Stimulated activated CD4-positive, alpha-beta T cell treated with anti-CD3 and anti-CD28 coated beads, Interleukin-15, amount 100 ng/mL, for 48 hours (primary cell): ENCODE measurements around the gene ESCO1.

ENCODE experiments used
- DNase-seq, 2 donors: peaks; one replicate each; pipeline ENCODE4 v3.0.0-alpha.2; 2020; ENCODE audit warnings: low read depth in 2 of 2

The ESCO1 gene

GRCh38 chr18:21489119-21489750 is 111.3 kb downstream of the ESCO1 start:
- peak in 1 of 2 donors; percentile 24 for DNase-seq

DNA sequence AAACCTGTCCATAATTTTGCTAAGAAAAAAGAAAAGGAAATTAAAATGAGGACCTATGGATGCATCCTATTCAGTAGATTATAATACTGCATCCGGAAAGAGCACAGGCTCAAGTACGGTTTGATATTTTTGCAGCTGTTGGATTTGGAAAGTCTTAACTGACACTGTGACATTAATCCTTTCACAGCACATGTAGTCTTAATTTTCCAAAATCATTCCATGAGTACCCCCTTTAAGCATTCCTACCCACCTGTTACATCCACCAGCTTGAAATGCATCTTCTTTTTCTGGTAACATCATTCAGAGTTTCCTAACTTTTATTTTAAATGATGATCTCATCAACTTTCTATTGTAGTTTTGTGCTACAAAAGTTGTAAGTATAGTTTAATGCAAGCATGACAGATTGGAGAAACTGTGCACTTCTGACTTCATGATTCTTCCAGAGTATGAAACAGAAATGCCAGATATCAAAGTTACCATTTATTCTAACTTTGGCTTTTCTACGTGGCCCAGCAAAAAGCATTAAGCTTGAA is 113.5 kb downstream of the ESCO1 start:
- DNase-seq = no peak

GRCh38 chr18:21484851-21485636 is 115.5 kb downstream of the ESCO1 start:
- no peak for DNase-seq

DNA sequence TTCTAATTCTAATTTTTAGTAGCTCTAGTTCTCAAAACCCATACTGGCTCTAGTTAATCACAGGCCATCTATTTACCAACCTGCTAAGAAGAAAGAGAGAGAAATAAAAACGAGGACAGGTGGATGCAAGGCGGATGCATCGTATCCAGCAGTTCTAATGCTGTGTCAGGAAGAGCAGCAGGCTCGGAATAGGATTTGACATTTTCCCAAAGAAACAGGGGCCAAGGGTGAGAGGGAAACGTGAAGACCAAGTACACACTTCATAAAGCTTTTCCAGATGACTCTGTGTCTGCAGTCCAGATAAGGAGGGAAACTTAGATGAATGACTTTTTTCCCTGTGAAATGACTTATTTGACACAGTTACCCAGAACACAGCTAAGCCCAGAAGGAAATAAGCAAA is 117.5 kb downstream of the ESCO1 start:
- no peak for DNase-seq

DNA sequence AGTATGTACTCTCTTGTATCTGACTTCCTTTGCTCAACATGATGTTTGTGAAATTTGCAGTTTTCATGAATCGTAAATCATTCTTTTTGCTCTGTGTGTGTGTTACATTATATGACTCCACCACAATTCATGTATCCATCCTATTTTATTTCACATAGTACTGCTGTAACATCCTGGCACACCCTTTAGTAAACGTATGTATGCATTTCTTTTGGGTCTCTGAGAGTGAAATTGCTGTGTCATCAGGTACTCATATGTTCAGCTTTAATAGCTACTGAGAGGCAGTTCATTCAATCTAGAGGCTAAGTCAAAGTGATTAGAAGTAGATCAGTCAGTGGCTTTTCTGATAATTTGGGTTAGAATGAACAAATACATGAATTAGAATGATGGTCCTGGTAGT is 118.8 kb downstream of the ESCO1 start:
- DNase-seq = no peak

DNA sequence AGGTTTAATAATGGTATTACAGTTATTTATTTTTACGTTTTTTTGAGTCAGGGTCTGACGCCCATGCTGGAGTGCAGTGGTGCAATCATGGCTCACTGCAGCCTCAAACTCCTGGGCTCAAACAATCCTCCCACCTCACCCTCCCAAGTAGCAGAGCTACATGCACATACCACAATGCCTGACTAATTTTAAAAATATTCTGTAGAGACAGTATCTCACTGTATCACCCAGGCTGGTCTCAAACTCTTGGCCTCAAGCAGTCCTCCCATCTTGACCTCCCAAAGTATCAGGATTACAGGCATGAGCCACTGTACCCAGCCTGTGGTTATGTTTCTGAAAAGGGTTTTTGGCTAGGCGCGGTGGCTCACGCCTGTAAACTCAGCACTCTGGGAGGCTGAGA is 120.8 kb downstream of the ESCO1 start:
- DNase-seq = no peak
